Lower lobe of right lung (tissue), 2 donors: ENCODE results near the gene PRSS16. TPM values are rescaled to one million over a fixed set of nuclear protein-coding genes. Genes with fewer than 3 reads are reported as not detected.

Source experiments
- ATAC-seq, 2 donors: fragments of 200-7000 bp; cut with Tn5 transposase; one replicate each; pipeline ENCODE4 v1.9.1; 2020 to 2022; ENCODE audit warnings: mild to moderate bottlenecking in 2 of 2, moderate library complexity in 2 of 2
- DNase-seq: peaks from one replicate; pipeline ENCODE4 v3.0.0-alpha.2; 2020
- H3K27ac ChIP-seq: fragments of 200-600 bp; one replicate; pipeline ENCODE4 v1.8.0; 2022
- H3K27me3 ChIP-seq: fragments of 200-600 bp; one replicate; pipeline ENCODE4 v1.8.0; 2022; ENCODE audit warnings: low read depth
- H3K36me3 ChIP-seq: fragments of 200-600 bp; one replicate; pipeline ENCODE4 v1.8.0; 2022; ENCODE audit warnings: mild to moderate bottlenecking
- H3K4me1 ChIP-seq: fragments of 200-600 bp; one replicate; pipeline ENCODE4 v1.8.0; 2022
- H3K4me3 ChIP-seq: fragments of 200-600 bp; one replicate; pipeline ENCODE4 v1.8.0; 2022; ENCODE audit warnings: mild to moderate bottlenecking
- H3K9me3 ChIP-seq: fragments of 200-600 bp; one replicate; pipeline ENCODE4 v1.8.0; 2022
- CTCF ChIP-seq: fragments of 200-600 bp; IDR thresholded peaks from one replicate; pipeline ENCODE4 v1.8.0; 2022; ENCODE audit warnings: antibody characterized with exemption, mild to moderate bottlenecking
- intact Hi-C: fragments of 100-400 bp; cut with DNase I; formaldehyde crosslinking; loops from one replicate; pipeline ENCODE4 v1.11.0; 2022
- total RNA-seq: library from RNA; stranded (reverse); fragmentation: NEBNext Ultra II Directional; extraction: Animal tissue kit (Norgen Biotek cat#: 25700); gene quantifications from one replicate; pipeline ENCODE4 v1.2.1, GENCODE V29; 2021
- donor health status: DM: no; HTN: yes; CAD: no; lungs with severe emphysema.

Gene PRSS16
- total RNA-seq, 1 donor from 2014 or later: 13.4 TPM

GRCh38 chr6:27273783-27274182 is 26.3 kb downstream of the PRSS16 start:
- TF ChIP-seq CTCF: no peak
- peaks cover 77% of the 10 kb centered on the region for H3K27me3 ChIP-seq

DNA sequence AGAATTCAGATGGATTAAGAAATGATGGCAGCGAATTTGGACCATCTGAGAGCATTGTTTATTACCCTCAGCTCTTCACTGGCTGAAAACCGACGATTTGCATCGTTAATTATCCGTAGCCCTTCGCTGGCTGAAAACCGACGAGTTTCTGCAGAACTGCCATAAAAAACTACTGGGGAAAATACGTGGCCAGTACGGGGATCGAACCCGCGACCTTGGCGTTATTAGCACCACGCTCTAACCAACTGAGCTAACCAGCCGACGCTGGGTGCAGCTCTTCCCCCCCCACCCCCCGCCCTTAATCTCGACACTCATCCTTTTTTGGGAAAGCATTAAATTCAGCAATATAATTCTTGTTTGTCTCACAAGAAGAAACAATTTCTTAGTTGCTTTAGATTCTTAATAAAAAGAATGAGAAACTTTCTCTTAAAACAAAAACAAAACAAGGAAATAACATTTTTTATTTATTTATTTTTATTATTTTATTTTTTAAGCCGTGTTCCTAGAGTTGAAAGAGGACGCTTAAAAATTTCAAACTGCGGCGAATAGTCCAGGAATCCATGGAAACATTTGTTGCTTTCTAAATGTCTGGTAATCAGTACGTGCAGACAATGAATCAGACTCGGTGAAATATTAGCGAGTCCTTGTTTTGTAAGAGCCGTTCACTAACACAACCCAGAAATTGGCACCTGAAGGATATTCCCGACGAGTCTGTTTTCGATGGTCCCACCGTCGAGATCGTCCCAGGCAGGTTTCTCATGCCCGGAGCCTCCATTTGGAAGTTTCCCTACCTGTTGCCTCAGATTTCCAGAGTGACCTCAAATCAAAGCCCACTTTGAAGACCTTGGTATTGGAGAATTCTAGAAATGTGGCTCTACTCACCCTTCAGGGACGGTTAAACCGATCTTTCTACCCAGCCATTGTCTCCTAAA is 27.8 kb downstream of the PRSS16 start:
- no peaks in the 10 kb centered on the region for H3K9me3 ChIP-seq
- DNase-seq (no peak), ATAC-seq (no peak)
- intact Hi-C loops: no loop called here
- H3K27me3 ChIP-seq: peaks cover 81% of the 10 kb centered on the region
- no peak overlapping the region for H3K4me3 ChIP-seq
- H3K4me1 ChIP-seq: no peaks in the 10 kb centered on the region
- no peaks in the 10 kb centered on the region for H3K36me3 ChIP-seq
- TF ChIP-seq CTCF: no peak
- H3K27ac ChIP-seq: no peak overlapping the region

More at GRCh38 chr6:27273783-27274182, 26.3 kb downstream of the PRSS16 start:
- Histone ChIP-seq H3K36me3 (no peaks in the 10 kb centered on the region), H3K9me3 (no peaks in the 10 kb centered on the region), H3K4me1 (no peaks in the 10 kb centered on the region), H3K27ac (no peak overlapping the region), H3K4me3 (no peak overlapping the region)
- intact Hi-C loops: no loop called here
- ATAC-seq: no peak
- no peak for DNase-seq

GRCh38 chr6:27279513-27280063 is 32.1 kb downstream of the PRSS16 start:
- H3K27me3 ChIP-seq: peaks cover 97% of the 10 kb centered on the region
- DNase-seq: no peak

GRCh38 chr6:27280064-27280539 is 32.6 kb downstream of the PRSS16 start:
- Histone ChIP-seq H3K27me3 (peaks cover 97% of the 10 kb centered on the region), H3K36me3 (no peaks in the 10 kb centered on the region), H3K4me1 (no peaks in the 10 kb centered on the region), H3K27ac (no peak overlapping the region), H3K9me3 (no peaks in the 10 kb centered on the region), H3K4me3 (no peak overlapping the region)
- intact Hi-C loops: no loop called here
- ATAC-seq (no peak), DNase-seq (no peak)
- TF ChIP-seq CTCF: no peak

More at GRCh38 chr6:27279513-27280063, 32.1 kb downstream of the PRSS16 start:
- TF ChIP-seq CTCF: no peak
- Histone ChIP-seq H3K4me3 (no peak overlapping the region), H3K9me3 (no peaks in the 10 kb centered on the region), H3K27ac (no peak overlapping the region), H3K36me3 (no peaks in the 10 kb centered on the region), H3K4me1 (no peaks in the 10 kb centered on the region)
- no peak for ATAC-seq
- intact Hi-C loops: no loop called here

GRCh38 chr6:27280540-27281000 is 33.1 kb downstream of the PRSS16 start:
- Histone ChIP-seq H3K9me3 (no peaks in the 10 kb centered on the region), H3K27me3 (peaks cover 99% of the 10 kb centered on the region), H3K4me3 (no peak overlapping the region), H3K36me3 (no peaks in the 10 kb centered on the region), H3K4me1 (no peaks in the 10 kb centered on the region), H3K27ac (no peak overlapping the region)
- no peak for ATAC-seq
- no peak for DNase-seq
- intact Hi-C loops: no loop called here
- TF ChIP-seq CTCF: no peak
